Measurements from ENCODE around the gene GPR84. TPM values are rescaled to one million over a fixed set of nuclear protein-coding genes. Genes with fewer than 3 reads are reported as not detected.
"Not testable (repeated sequence)": the region's sequence is repeated elsewhere in the genome, so short reads cannot be mapped to it uniquely, and the experiment has no call there.

The GPR84 gene
- polyA plus RNA-seq, 3 donors from 2014 or later, result not detected

- Mint-ChIP-seq H3K4me1 (peaks cover 7 to 15% of the 10 kb centered on the region in 2 donors), H3K9me3 (no peaks in the 10 kb centered on the region), H3K27ac (no peak overlapping the region), H3K36me3 (no peaks in the 10 kb centered on the region), H3K27me3 (ENCODE audit: low read depth in 3 of 3) (peaks cover 0 to 7% (median 4%) of the 10 kb centered on the region in 3 donors), H3K4me3 (no peak overlapping the region)
- DNase-seq, result no peak
These were observed 668 bp downstream of the GPR84 start for GRCh38 chr12:54363618-54364017.

DNA sequence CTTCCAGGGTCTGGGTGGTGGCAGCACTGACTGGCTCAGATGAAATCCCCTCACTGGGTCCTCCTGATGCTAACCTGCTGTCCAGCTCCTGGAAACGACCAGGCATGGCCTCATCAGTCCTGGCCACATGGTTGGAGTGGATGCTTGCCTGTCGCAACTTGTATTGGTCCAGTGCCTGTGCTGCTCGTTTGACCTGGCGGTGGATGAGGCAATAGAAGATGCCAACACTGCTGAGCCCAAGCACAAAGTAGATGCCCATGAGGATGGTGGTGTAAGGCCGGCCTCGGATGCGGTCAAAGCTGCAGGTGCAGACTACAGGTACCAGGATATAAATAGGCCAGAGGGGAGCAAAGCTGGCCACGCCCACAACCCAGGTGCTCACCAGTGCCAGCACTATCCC, 1.2 kb downstream of the GPR84 start:
- H3K36me3 Mint-ChIP-seq, result no peaks in the 10 kb centered on the region
- DNase-seq, result no peak
- H3K27ac Mint-ChIP-seq, result no peak overlapping the region
- no peak overlapping the region for H3K4me3 Mint-ChIP-seq
- peaks cover 0 to 2% (median 2%) of the 10 kb centered on the region in 3 donors for H3K27me3 Mint-ChIP-seq (ENCODE audit: low read depth in 3 of 3)
- no peaks in the 10 kb centered on the region for H3K9me3 Mint-ChIP-seq
- peaks cover 2 to 9% of the 10 kb centered on the region in 2 donors for H3K4me1 Mint-ChIP-seq

DNA sequence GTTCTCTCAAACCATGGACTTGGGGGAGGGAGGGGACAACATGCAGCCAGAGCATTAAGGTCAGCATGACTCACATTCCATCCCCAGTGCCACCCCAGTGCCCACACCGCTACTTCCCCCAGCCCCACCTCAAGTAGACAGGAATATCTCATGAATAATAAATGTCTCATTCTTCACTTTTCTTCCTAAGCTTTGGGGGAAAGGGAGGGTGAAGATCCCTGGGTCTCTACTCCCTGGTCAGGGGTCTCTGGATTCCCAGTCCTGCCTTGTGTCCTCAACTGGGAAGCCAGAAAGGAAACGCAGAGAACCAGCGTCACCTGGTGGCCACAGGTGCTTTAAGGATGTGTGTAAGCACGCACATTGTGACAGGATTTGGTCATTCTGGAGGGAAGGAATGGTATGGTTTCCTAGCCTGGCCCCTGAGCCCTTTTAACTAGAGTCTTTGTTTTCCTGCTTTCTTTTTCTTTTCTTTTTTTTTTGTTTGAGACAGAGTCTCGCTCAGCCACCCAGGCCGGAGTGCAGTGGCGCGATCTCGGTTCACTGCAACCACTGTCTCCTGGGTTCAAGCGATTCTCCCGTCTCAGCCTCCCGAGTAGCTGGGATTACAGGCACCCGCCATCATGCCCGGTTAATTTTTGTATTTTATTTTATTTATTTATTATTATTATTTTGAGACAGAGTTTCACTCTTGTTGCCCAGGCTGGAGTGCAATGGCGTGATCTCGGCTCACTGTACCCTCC, 3.4 kb downstream of the GPR84 start:
- H3K4me1 Mint-ChIP-seq, result peaks cover 2 to 7% of the 10 kb centered on the region in 2 donors
- H3K9me3 Mint-ChIP-seq, result no peaks in the 10 kb centered on the region
- H3K27me3 Mint-ChIP-seq (ENCODE audit: low read depth in 3 of 3), result peaks cover 0 to 2% (median 2%) of the 10 kb centered on the region in 3 donors
- H3K4me3 Mint-ChIP-seq, result peak overlapping the region; percentile 11 to 64 (median 34)
- DNase-seq, result peak in 2 of 3 donors; percentile 28 to 33
- peak overlapping the region in 4 of 6 donors; percentile 40 to 81 (median 64) for H3K27ac Mint-ChIP-seq
- H3K36me3 Mint-ChIP-seq, result no peaks in the 10 kb centered on the region

GRCh38 chr12:54359762-54360351, 4.4 kb downstream of the GPR84 start:
- Mint-ChIP-seq H3K4me3 (peak overlapping the region in 1 of 5 donors; percentile 34), H3K36me3 (no peaks in the 10 kb centered on the region), H3K27me3 (ENCODE audit: low read depth in 3 of 3) (peaks cover 0 to 4% (median 2%) of the 10 kb centered on the region in 3 donors), H3K4me1 (peaks cover 2 to 7% of the 10 kb centered on the region in 2 donors), H3K9me3 (no peaks in the 10 kb centered on the region), H3K27ac (peak overlapping the region in 1 of 6 donors; percentile 81)
- no peak for DNase-seq

GRCh38 chr12:54358945-54359761, 5.1 kb downstream of the GPR84 start:
- Mint-ChIP-seq H3K27ac (no peak overlapping the region), H3K4me1 (peaks cover under 1 to 2% of the 10 kb centered on the region in 2 donors), H3K27me3 (ENCODE audit: low read depth in 3 of 3) (peaks cover 0 to 4% (median 2%) of the 10 kb centered on the region in 3 donors), H3K9me3 (no peaks in the 10 kb centered on the region), H3K4me3 (no peak overlapping the region), H3K36me3 (no peaks in the 10 kb centered on the region)
- peak; percentile 94 to 95 (median 94) for DNase-seq

- H3K27ac Mint-ChIP-seq, result no peak overlapping the region
- H3K4me3 Mint-ChIP-seq, result no peak overlapping the region
- H3K4me1 Mint-ChIP-seq, result peaks cover 0 to 2% of the 10 kb centered on the region in 2 donors
- DNase-seq, result peak in 2 of 3 donors; percentile 3 to 13
- no peaks in the 10 kb centered on the region for H3K9me3 Mint-ChIP-seq
- peaks cover 0 to 4% (median 2%) of the 10 kb centered on the region in 3 donors for H3K27me3 Mint-ChIP-seq (ENCODE audit: low read depth in 3 of 3)
- H3K36me3 Mint-ChIP-seq, result no peaks in the 10 kb centered on the region
These were observed 5.9 kb downstream of the GPR84 start for GRCh38 chr12:54358191-54358944.

DNA sequence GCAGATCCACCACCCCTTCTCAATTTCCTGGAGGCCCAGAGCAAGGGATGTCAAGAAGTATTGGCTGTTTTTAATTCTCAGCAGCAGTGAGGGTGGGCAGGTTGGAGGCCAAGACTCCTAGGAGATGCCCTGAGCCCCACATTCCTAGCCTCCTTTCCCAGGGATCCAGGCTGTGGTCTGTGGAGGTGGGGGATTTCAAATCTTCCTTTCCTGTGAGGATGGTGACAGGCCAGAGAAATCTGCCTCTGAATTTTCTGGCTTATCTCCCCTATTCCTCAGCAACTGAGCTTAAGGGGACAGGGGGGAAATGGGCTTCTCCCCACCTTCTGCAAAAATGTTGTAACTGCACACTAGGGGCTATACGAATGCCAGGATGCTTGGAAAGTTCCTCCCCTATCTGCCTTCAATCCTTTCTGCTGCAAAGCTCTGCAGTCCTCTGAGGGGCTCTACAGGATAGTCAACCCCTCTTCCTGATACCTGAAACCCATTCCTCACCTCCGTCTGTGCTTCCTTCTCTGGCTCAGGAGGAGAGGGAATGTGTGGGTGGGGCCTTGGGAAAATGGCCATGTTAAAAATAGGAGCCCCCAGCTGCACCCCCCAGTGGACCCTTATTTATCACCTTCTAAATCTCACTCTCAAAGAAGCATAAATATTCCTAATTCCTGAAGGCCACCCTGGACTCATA, 6.6 kb downstream of the GPR84 start:
- Mint-ChIP-seq H3K27ac (no peak overlapping the region), H3K4me3 (peak overlapping the region in 1 of 5 donors; percentile 38), H3K36me3 (no peaks in the 10 kb centered on the region)

DNA sequence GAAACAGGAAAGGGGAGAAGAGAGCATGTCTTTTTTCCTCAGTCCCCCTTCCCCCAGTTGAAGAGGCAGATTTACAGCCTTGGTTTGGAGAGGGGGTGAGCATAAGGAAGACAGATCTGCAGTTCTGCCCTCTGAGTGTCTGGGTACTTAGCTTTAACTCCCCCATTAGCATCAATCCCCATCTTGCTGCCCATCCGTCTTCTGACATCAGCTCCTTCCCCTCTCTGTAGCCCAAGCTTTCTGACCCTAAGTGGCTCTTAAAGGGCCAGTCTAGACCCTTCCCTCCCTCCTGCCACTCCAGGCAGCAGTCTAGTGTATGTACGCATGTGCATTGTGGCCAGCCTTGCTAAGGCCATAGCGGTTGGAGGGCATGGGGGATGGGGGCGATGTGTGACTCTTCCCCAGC, 7.3 kb downstream of the GPR84 start:
- Mint-ChIP-seq H3K36me3 (peaks cover 0 to under 1% (median 0%) of the 10 kb centered on the region in 3 donors), H3K4me3 (no peak overlapping the region)
- no peak for DNase-seq

More for the DNA sequence above, 6.6 kb downstream of the GPR84 start:
- H3K27me3 Mint-ChIP-seq (ENCODE audit: low read depth in 3 of 3), result peaks cover 0 to 2% (median 2%) of the 10 kb centered on the region in 3 donors
- peaks cover 0 to 2% of the 10 kb centered on the region in 2 donors for H3K4me1 Mint-ChIP-seq
- no peak for DNase-seq
- H3K9me3 Mint-ChIP-seq, result no peaks in the 10 kb centered on the region

GRCh38 chr12:54356228-54356627, 8.1 kb downstream of the GPR84 start:
- no peak for DNase-seq
- Mint-ChIP-seq H3K27ac (peak overlapping the region in 1 of 6 donors; percentile 53), H3K4me1 (peaks cover 0 to 2% of the 10 kb centered on the region in 2 donors), H3K4me3 (no peak overlapping the region), H3K27me3 (ENCODE audit: low read depth in 3 of 3) (peaks cover 0 to 2% (median 2%) of the 10 kb centered on the region in 3 donors), H3K36me3 (peaks cover 4 to 7% (median 5%) of the 10 kb centered on the region in 3 donors), H3K9me3 (no peaks in the 10 kb centered on the region)

More for the DNA sequence above, 7.3 kb downstream of the GPR84 start:
- peaks cover 0 to 2% (median 2%) of the 10 kb centered on the region in 3 donors for H3K27me3 Mint-ChIP-seq (ENCODE audit: low read depth in 3 of 3)
- peaks cover 0 to 2% of the 10 kb centered on the region in 2 donors for H3K4me1 Mint-ChIP-seq
- no peaks in the 10 kb centered on the region for H3K9me3 Mint-ChIP-seq
- peak overlapping the region in 1 of 6 donors; percentile 57 for H3K27ac Mint-ChIP-seq

DNA sequence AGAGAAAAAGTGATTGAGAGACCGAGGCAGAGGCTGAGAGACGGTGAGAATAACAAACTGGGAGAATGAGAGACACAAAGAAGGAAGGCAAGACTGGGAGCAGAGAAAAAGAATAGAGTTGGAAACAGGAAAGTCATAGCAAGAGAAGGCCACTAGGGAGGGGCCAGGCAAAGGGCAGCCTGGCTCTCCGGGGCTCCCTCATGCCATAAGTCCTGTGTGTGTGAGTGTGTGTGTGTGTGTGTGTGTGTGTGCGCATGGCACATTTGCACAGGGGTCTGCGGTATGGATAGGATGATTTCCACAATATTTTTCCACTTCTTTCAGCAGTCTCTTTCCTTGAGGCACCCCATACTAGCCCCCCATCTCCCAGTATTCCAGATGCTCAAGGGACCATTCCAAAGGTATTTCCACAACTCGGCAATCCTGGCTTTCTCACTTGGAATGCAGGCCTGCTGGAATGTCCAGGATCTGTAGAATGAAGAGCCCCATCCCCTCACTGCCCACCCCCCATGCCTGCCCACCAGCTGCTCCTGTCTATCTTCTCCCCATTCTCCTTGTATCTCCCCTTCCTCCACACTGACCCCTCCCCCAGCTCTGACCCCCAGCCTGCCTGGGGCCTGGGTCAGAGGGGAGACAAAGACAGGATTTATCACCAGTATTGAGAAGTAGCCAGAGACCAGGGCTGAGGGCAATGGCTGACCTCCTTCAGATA, 9.0 kb downstream of the GPR84 start:
- Mint-ChIP-seq H3K4me3 (no peak overlapping the region), H3K27ac (peak overlapping the region in 1 of 6 donors; percentile 40), H3K4me1 (no peaks in the 10 kb centered on the region), H3K9me3 (no peaks in the 10 kb centered on the region), H3K27me3 (ENCODE audit: low read depth in 3 of 3) (peaks cover 0 to 2% (median 2%) of the 10 kb centered on the region in 3 donors), H3K36me3 (peaks cover 13 to 17% (median 15%) of the 10 kb centered on the region in 3 donors)
- no peak for DNase-seq

- not testable (repeated sequence) for H3K27ac Mint-ChIP-seq; H3K4me3 Mint-ChIP-seq; DNase-seq; H3K27me3 Mint-ChIP-seq (ENCODE audit: low read depth in 3 of 3); H3K9me3 Mint-ChIP-seq; H3K4me1 Mint-ChIP-seq
- H3K36me3 Mint-ChIP-seq, result peaks cover 19 to 27% (median 23%) of the 10 kb centered on the region in 3 donors
These were observed 10.0 kb downstream of the GPR84 start for GRCh38 chr12:54354271-54354670.

All from immature natural killer cell (primary cell).